ENCODE data around the gene RRAGB. TPM values are rescaled to one million over a fixed set of nuclear protein-coding genes. Genes with fewer than 3 reads are reported as not detected.
"Not testable (repeated sequence)": the region's sequence is repeated elsewhere in the genome, so short reads cannot be mapped to it uniquely, and the experiment has no call there.

Gene RRAGB, protein sequence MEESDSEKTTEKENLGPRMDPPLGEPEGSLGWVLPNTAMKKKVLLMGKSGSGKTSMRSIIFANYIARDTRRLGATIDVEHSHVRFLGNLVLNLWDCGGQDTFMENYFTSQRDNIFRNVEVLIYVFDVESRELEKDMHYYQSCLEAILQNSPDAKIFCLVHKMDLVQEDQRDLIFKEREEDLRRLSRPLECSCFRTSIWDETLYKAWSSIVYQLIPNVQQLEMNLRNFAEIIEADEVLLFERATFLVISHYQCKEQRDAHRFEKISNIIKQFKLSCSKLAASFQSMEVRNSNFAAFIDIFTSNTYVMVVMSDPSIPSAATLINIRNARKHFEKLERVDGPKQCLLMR
- total RNA-seq = 1 to 10 TPM; 6.1 to 8.5 TPM

DNA sequence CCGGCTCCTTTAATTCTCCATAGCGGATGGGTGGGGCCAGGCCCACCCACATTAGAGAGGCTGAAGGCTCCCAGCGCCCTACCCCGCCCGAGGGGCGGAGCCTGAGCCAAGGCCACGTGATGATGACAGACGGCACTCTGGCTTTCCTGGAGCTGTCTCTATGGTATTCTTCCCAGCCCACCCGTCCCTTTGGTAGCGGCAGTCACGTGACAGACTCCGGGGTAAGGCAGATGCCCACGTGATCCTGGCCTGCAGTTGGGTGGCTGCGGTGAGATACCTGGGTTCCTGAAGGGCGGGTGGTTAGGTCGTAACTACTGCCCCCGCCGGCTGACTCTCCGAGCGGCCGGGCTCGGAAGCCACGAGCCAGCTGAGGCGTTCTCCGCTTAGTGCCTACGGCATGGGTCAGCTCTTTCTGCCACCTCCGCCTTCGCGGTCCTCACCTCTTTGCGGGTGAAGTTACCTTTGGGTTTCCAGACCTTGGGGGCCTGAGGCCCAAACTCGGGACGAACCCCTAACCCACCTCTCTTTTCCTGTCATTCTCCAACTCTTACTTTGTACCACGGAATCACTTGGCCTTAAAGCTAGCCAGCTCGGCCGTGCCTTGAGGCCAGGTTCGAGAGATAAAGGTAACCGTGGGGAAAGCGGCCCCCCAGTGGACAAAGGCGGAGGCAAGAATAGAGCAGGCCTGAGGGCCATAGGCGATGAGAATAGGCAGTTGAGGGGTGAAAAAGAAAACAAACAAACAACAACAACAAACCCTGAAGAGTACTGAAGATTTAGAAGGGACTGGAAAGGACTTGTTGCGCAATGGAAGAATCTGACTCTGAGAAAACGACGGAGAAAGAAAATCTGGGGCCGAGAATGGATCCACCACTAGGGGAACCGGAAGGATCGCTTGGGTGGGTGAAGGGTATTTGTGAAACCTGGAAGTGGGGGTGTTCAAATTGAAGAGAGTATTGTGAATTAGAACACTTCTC lies at the start of gene RRAGB:
RRAGB (plus strand) TSS at position 229 of the 977 bp plus-strand sequence; CDS start at position 808, 579 bp downstream.
- ATAC-seq (peak; percentile 99 to 100), DNase-seq (ENCODE audit: low spot score) (peak; percentile 91)
- Mint-ChIP-seq H3K4me1 (ENCODE audit: low read depth in 2 of 2) (peaks cover 9 to 18% of the 10 kb centered on the region in 2 donors), H3K4me3 (peak within 1 kb of the TSS; percentile 91), H3K36me3 (peaks cover 11% of the 10 kb centered on the region), H3K9me3 (no peaks in the 10 kb centered on the region), H3K27ac (peak within 1 kb of the TSS; percentile 80 to 89), H3K27me3 (peaks cover 0 to 7% of the 10 kb centered on the region in 2 donors)

DNA sequence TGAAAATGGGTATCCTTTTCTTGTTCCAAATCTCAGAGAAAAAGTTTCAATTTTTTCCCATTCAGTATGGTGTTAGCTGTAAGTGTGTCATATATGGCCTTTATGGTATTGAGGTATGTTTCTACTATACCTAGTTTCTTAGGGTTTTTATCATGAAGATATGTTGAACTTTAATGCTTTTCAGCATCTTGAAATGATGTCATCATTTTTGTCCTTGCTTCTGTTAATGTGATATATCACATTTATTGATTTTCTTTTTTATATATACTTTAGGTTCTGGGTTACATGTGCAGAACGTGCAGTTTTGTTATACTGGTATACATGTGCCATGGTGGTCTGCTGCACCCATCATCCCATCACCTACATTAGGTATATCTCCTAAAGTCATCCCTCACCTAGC lies 49.5 kb upstream of the RRAGB start:
- Mint-ChIP-seq H3K4me1 (ENCODE audit: low read depth in 2 of 2) (no peaks in the 10 kb centered on the region), H3K27me3 (peaks cover 11 to 20% of the 10 kb centered on the region in 2 donors), H3K27ac (no peak overlapping the region), H3K36me3 (peaks cover 15% of the 10 kb centered on the region), H3K9me3 (peaks cover 2% of the 10 kb centered on the region), H3K4me3 (no peak overlapping the region)
- ATAC-seq (no peak), DNase-seq (ENCODE audit: low spot score) (no peak)

DNA sequence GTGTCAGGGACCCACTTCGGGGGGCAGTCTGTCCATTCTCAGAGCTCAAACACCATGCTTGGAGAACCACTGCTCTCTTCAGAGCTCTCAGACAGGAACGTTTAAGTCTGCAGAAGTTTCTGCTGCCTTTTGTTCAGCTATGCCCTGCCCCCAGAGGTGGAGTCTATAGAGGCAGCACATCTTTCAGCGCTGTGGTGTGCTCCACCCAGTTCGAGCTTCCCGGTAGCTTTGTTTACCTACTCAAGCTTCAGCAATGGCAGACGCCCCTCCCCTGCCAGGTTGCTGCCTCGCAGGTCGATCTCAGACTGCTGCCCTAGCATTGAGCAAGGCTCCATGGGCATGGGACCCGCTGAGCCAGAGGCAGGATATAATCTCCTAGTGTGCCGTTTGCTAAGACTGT lies 29.0 kb upstream of the RRAGB start:
- not testable (repeated sequence) for H3K27ac Mint-ChIP-seq; ATAC-seq; H3K4me1 Mint-ChIP-seq (ENCODE audit: low read depth in 2 of 2); DNase-seq (ENCODE audit: low spot score); H3K4me3 Mint-ChIP-seq
- H3K27me3 Mint-ChIP-seq = peaks cover 24 to 25% of the 10 kb centered on the region in 2 donors
- H3K9me3 Mint-ChIP-seq = peaks cover 10% of the 10 kb centered on the region
- peaks cover 19% of the 10 kb centered on the region for H3K36me3 Mint-ChIP-seq

DNA sequence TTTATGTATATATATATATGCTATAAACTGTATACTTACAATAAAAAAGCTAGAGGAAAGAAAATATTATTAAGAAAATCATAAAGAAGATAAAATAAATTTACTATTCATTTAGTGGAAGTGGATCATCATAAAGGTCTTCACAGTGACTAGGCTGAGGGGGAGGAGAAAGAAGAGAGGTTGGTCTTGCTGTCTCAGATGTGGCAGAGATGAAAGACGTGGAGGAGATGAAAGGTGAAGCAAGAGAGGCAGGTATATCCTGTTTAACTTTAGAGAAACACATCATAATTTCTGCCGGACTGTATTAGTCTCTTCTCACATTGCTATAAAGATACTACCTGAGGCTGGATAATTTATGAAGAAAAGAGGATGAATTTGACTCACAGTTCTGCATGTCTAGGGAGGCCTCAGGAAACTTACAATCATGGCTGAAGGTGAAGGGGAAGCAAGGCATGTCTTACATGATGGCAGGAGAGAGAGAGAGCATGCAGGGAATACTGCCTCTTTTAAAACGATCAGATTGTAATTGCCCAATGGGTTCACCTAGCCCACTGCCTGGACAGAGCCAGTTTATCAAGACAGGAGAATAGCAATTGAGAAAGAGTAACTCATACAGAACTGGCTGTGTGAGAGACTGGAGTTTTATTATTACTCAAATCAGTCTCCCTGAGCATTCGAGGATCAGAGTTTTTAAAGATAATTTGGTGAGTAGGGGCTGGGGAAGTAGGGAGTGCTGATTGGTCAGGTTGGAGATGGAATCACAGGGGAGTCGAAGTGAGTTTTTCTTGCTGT lies 22.1 kb upstream of the RRAGB start:
- DNase-seq (ENCODE audit: low spot score) (no peak), ATAC-seq (no peak)
- no peaks in the 10 kb centered on the region for H3K9me3 Mint-ChIP-seq
- H3K4me3 Mint-ChIP-seq = no peak overlapping the region
- no peak overlapping the region for H3K27ac Mint-ChIP-seq
- H3K36me3 Mint-ChIP-seq = no peaks in the 10 kb centered on the region
- peaks cover 0 to 23% of the 10 kb centered on the region in 2 donors for H3K27me3 Mint-ChIP-seq
- H3K4me1 Mint-ChIP-seq (ENCODE audit: low read depth in 2 of 2) = no peaks in the 10 kb centered on the region

DNA sequence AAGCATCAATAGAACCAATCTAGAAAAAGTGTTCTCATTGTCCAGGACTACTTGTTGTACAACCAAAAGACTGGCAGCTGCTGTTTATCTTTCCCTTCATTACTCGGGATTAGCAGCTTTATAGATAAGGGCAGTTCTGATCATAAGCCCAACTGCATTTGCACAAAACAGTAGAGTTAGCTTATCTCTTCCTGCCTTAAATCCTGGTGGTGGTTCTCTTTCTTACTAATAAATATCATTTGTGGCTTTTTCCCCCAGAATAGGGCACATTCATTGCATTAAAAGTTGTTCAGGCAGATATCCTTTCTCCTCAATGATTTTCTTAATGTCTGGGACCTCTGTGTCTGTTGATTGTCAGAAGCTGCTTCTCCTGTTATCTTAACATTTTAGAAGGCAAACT lies 20.2 kb upstream of the RRAGB start:
- ATAC-seq (no peak), DNase-seq (ENCODE audit: low spot score) (no peak)
- Mint-ChIP-seq H3K27ac (no peak overlapping the region), H3K4me3 (no peak overlapping the region), H3K36me3 (no peaks in the 10 kb centered on the region), H3K4me1 (ENCODE audit: low read depth in 2 of 2) (no peaks in the 10 kb centered on the region), H3K27me3 (peaks cover 0 to 16% of the 10 kb centered on the region in 2 donors), H3K9me3 (no peaks in the 10 kb centered on the region)

DNA sequence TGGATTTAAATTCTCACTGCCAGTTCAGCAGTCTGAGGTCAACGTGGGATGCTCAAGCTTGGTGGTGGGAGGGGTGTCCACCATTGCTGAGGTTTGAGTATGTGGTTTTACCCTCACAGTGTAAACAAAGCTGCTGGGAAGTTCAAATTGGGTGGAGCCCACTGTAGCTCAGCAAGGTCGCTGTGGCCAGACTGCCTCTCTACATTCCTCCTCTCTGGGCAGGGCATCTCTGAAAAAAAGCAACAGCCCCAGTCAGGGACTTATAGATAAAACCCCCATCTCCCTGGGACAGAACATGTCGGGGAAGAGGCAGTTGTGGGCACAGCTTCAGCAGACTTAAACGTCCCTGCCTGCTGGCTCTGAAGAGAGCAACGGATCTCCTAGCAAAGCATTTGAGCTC lies 14.9 kb upstream of the RRAGB start:
- peaks cover 6 to 23% of the 10 kb centered on the region in 2 donors for H3K27me3 Mint-ChIP-seq
- ATAC-seq (no peak), DNase-seq (ENCODE audit: low spot score) (no peak)
- no peak overlapping the region for H3K27ac Mint-ChIP-seq
- H3K4me3 Mint-ChIP-seq = no peak overlapping the region
- H3K9me3 Mint-ChIP-seq = no peaks in the 10 kb centered on the region
- H3K36me3 Mint-ChIP-seq = peaks cover 17% of the 10 kb centered on the region
- H3K4me1 Mint-ChIP-seq (ENCODE audit: low read depth in 2 of 2) = peaks cover 16 to 18% of the 10 kb centered on the region in 2 donors

DNA sequence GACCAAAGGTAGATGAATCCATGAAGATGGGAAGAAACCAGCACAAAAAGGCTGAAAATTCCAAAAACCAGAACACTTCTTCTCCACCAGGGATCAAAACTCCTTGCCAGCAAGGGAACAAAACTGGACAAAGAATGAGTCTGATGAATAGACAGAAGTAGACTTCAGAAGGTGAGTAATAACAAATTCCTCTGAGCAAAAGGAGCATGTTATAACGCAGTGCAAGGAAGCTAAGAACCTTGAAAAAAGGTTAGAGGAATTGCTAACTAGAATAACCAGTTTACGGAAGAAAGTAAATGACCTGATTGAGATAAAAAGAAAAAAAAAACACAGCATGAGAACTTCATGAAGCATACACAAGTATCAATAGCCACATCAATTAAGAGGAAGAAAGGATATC lies 14.1 kb upstream of the RRAGB start:
- H3K4me3 Mint-ChIP-seq; H3K27ac Mint-ChIP-seq; ATAC-seq; DNase-seq (ENCODE audit: low spot score); H3K9me3 Mint-ChIP-seq: not testable (repeated sequence)
- Mint-ChIP-seq H3K36me3 (peaks cover 17% of the 10 kb centered on the region), H3K27me3 (peaks cover 6 to 22% of the 10 kb centered on the region in 2 donors), H3K4me1 (ENCODE audit: low read depth in 2 of 2) (peaks cover 16 to 18% of the 10 kb centered on the region in 2 donors)

DNA sequence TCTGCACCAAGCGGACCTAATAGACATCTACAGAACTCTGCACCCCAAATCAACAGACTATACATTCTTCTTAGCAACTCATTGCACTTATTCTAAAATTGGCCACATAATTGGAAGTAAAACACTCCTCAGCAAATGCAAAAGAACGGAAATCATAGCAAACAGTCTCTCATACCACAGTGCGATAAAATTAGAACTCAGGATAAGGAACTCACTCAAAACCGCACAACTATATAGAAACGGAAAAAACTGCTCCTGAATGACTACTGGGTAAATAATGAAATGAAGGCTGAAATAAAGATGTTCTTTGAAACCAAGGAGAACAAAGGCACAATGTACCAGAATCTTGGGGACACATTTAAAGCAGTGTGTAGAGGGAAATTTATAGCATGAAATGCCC lies 12.5 kb upstream of the RRAGB start:
- Mint-ChIP-seq H3K4me1 (ENCODE audit: low read depth in 2 of 2) (peaks cover 16 to 18% of the 10 kb centered on the region in 2 donors), H3K36me3 (peaks cover 17% of the 10 kb centered on the region), H3K27me3 (peaks cover 6 to 18% of the 10 kb centered on the region in 2 donors)
- not testable (repeated sequence) for H3K27ac Mint-ChIP-seq; H3K9me3 Mint-ChIP-seq; DNase-seq (ENCODE audit: low spot score); ATAC-seq; H3K4me3 Mint-ChIP-seq

DNA sequence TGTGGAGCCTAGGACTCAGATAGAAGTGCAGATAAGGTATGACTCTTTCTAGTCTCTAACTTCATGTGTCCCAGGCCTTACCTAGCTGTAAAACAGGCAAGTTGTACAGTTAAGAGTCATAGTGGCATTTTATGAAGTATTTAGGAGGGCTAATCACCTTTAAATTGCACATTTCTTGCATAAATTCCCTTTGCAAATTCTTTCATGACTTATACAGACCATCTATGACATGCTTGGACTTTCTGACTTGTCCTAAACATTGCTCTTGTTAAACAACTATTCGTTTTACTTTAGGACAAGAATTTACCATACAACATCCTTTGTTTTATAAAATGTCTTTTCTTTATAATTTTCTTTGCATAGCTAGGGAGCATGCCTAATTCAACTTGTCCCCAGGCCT lies 7.8 kb upstream of the RRAGB start:
- Mint-ChIP-seq H3K4me3 (no peak overlapping the region), H3K4me1 (ENCODE audit: low read depth in 2 of 2) (peaks cover 6 to 9% of the 10 kb centered on the region in 2 donors), H3K27me3 (peaks cover 0 to 17% of the 10 kb centered on the region in 2 donors), H3K27ac (no peak overlapping the region), H3K9me3 (no peaks in the 10 kb centered on the region), H3K36me3 (peaks cover 11% of the 10 kb centered on the region)
- no peak for ATAC-seq
- DNase-seq (ENCODE audit: low spot score) = no peak

DNA sequence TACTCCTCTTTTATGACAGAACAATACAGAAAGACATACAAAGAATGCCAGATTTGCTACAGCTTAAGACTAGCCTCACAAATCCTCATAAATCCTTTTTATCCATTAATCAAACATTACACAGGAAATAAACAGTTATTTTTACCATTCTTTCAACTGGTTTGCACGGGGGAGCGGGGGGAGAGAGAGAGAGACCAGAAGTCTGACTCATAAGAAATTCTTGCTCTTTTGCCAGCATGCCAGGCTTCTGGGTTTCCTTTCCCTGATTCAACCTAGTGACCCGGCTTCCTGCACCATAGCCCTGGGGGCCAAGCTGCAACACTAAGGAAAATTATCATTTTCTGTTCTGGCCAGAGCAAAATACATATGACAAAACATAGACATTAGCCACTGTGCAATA lies 6.8 kb upstream of the RRAGB start:
- H3K27ac Mint-ChIP-seq = no peak overlapping the region
- H3K4me3 Mint-ChIP-seq = no peak overlapping the region
- H3K4me1 Mint-ChIP-seq (ENCODE audit: low read depth in 2 of 2) = no peaks in the 10 kb centered on the region
- ATAC-seq = no peak
- DNase-seq (ENCODE audit: low spot score) = no peak
- H3K9me3 Mint-ChIP-seq = no peaks in the 10 kb centered on the region
- peaks cover 5% of the 10 kb centered on the region for H3K36me3 Mint-ChIP-seq
- peaks cover 0 to 10% of the 10 kb centered on the region in 2 donors for H3K27me3 Mint-ChIP-seq

DNA sequence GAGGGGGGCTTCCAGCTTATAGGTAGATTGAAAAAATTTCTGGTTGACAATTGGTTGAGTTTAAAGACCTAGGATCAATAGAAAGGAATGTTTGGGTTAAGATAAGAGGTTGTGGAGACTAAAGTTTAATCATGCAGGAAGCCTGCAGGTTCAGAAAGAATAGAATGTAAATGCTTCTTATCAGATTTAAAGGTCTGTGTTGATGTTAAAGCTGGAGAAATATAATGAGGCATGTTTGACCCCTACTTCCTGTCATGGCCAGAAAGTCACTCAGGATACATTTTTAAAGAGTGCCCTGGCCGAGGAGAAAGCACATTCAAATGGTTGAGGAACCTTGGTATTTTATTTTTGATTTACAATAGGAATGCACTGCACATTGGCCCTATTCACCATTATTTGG lies 3.9 kb upstream of the RRAGB start:
- H3K9me3 Mint-ChIP-seq = no peaks in the 10 kb centered on the region
- no peak for ATAC-seq
- no peak overlapping the region for H3K27ac Mint-ChIP-seq
- H3K36me3 Mint-ChIP-seq = no peaks in the 10 kb centered on the region
- peaks cover 8 to 10% of the 10 kb centered on the region in 2 donors for H3K4me1 Mint-ChIP-seq (ENCODE audit: low read depth in 2 of 2)
- no peak overlapping the region for H3K4me3 Mint-ChIP-seq
- no peak for DNase-seq (ENCODE audit: low spot score)
- H3K27me3 Mint-ChIP-seq = peaks cover 0 to 13% of the 10 kb centered on the region in 2 donors

DNA sequence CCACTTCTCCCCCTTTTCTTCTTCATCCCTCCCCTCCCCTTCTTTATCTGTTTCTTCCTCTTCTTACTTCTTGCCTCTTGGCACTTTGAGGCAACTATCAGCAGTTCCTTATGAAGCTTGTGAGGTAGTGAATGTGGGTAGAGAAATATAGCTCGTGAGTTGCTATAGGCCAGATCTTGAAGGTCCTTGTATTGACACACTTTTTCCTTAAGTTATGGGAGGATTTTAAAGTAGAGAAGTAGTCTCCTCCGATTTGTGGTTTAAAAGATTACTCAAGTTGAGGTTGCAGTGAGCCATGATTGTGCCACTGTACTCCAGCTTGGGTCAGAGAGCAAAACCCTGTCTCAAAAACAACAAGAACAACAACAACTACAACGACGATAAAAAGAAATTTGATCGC lies 3.4 kb upstream of the RRAGB start:
- no peak for ATAC-seq
- Mint-ChIP-seq H3K27me3 (peaks cover 0 to 13% of the 10 kb centered on the region in 2 donors), H3K36me3 (no peaks in the 10 kb centered on the region), H3K27ac (no peak overlapping the region), H3K9me3 (no peaks in the 10 kb centered on the region), H3K4me3 (no peak overlapping the region), H3K4me1 (ENCODE audit: low read depth in 2 of 2) (peaks cover 9 to 10% of the 10 kb centered on the region in 2 donors)
- DNase-seq (ENCODE audit: low spot score) = no peak

DNA sequence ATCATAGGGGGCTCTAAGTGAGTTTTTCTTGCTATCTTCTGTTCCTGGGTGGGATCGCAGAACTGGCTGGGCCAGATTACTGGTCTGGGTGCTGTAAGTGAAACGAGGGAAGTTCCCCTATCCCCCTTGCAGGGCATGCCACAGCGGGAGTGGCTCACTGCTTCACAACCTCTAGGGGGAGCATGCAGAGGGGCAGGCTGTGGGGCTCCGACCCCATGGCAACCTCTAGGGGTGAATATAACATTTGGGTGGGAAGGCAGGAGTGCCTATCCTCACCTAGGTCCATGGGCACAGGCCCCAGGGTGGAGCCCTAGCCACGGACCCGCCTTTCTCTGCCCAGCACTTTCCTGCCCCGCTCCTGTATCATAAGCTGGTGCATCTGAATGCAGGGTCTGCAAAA lies 1.7 kb upstream of the RRAGB start:
- no peaks in the 10 kb centered on the region for H3K9me3 Mint-ChIP-seq
- H3K27ac Mint-ChIP-seq = no peak overlapping the region
- no peak overlapping the region for H3K4me3 Mint-ChIP-seq
- peaks cover 9 to 10% of the 10 kb centered on the region in 2 donors for H3K4me1 Mint-ChIP-seq (ENCODE audit: low read depth in 2 of 2)
- DNase-seq (ENCODE audit: low spot score) (no peak), ATAC-seq (no peak)
- peaks cover 0 to 13% of the 10 kb centered on the region in 2 donors for H3K27me3 Mint-ChIP-seq
- no peaks in the 10 kb centered on the region for H3K36me3 Mint-ChIP-seq
